Smooth muscle cell (in vitro differentiated cells): ENCODE data around the gene CDC20. TPM values are rescaled to one million over a fixed set of nuclear protein-coding genes. Genes with fewer than 3 reads are reported as not detected.

Experiments used
- DNase-seq: peaks from one replicate; lab custom pipeline; 2025; ENCODE audit not compliant: unreplicated experiment; lab: John Stamatoyannopoulos, UW
- H2AFZ ChIP-seq: fragments of 200-600 bp; sonication (generic); 2 replicates; pipeline ENCODE4 v1.6.0; 2016; ENCODE audit warnings: antibody characterized with exemption, low read depth, mild to moderate bottlenecking
- H3F3A ChIP-seq: fragments of 200-600 bp; sonication (generic); 2 replicates; pipeline ENCODE4 v1.6.0; 2017; ENCODE audit warnings: antibody characterized with exemption, low read depth
- H3K27ac ChIP-seq: fragments of 200-600 bp; sonication (generic); 2 replicates; pipeline ENCODE4 v1.5.1; 2016; ENCODE audit warnings: low read depth, mild to moderate bottlenecking
- H3K27me3 ChIP-seq: fragments of 200-600 bp; sonication (generic); 2 replicates; pipeline ENCODE4 v1.6.1; 2016; ENCODE audit warnings: low read depth, mild to moderate bottlenecking
- H3K36me3 ChIP-seq: fragments of 200-600 bp; sonication (generic); 2 replicates; pipeline ENCODE4 v1.5.1; 2016; ENCODE audit warnings: low read depth
- H3K4me1 ChIP-seq: fragments of 200-600 bp; sonication (generic); 2 replicates; pipeline ENCODE4 v1.5.1; 2016; ENCODE audit warnings: low read depth
- H3K4me2 ChIP-seq: fragments of 200-600 bp; sonication (generic); 2 replicates; pipeline ENCODE4 v1.6.0; 2016; ENCODE audit warnings: mild to moderate bottlenecking
- H3K4me3 ChIP-seq: fragments of 200-600 bp; sonication (generic); 2 replicates; pipeline ENCODE4 v1.5.1; 2016; ENCODE audit warnings: mild to moderate bottlenecking
- H3K79me2 ChIP-seq: fragments of 200-600 bp; sonication (generic); 2 replicates; pipeline ENCODE4 v1.6.0; 2016; ENCODE audit warnings: low read depth, mild to moderate bottlenecking
- H3K9ac ChIP-seq: fragments of 200-600 bp; sonication (generic); 2 replicates; pipeline ENCODE4 v1.6.0; 2016; ENCODE audit warnings: low read depth
- H3K9me3 ChIP-seq: fragments of 200-600 bp; sonication (generic); replicated peaks from 2 replicates; pipeline ENCODE4 v1.5.1; 2016; ENCODE audit warnings: low read depth
- H4K20me1 ChIP-seq: fragments of 200-600 bp; sonication (generic); 2 replicates; pipeline ENCODE4 v1.6.0; 2016; ENCODE audit warnings: low read depth
- CTCF ChIP-seq: fragments of 200-600 bp; sonication (generic); IDR thresholded peaks from 2 replicates; pipeline ENCODE4 v1.5.1; 2017; ENCODE audit warnings: borderline replicate concordance, mild to moderate bottlenecking, antibody characterized with exemption; ENCODE audit not compliant: insufficient read depth, poor library complexity, severe bottlenecking
- WGBS: methylation state at CpG from one replicate; pipeline ENCODE4 v1.1.7; 2016; ENCODE audit warnings: low lambda C conversion rate; 5-methylcytosine and 5-hydroxymethylcytosine counted together
- polyA plus RNA-seq: library from polyadenylated mRNA; unstranded; fragments of >200 nt; fragmentation: Nextera tagmentation; extraction: Ambion mirVana; gene quantifications from 2 replicates; pipeline ENCODE4 v1.2.1, GENCODE V29; 2016
- total RNA-seq: library from RNA; depleted of rRNA; stranded (reverse); fragments of >200 nt; gene quantifications from 2 replicates; pipeline ENCODE4 v1.2.3, GENCODE V29; 2014

Gene CDC20
- total and polyA plus RNA-seq, 2 experiments from 2014 or later: 17.4 to 18.7 TPM

GRCh38 chr1:43339584-43340232, 19.1 kb upstream of the CDC20 start:
- Histone ChIP-seq H3K27ac (no peak overlapping the region), H2AFZ (no peak overlapping the region), H3K36me3 (no peaks in the 10 kb centered on the region), H3K4me3 (no peak overlapping the region), H4K20me1 (no peaks in the 10 kb centered on the region), H3K9me3 (no peaks in the 10 kb centered on the region), H3K27me3 (no peaks in the 10 kb centered on the region), H3K9ac (no peak overlapping the region), H3K4me2 (no peak overlapping the region), H3F3A (no peaks in the 10 kb centered on the region), H3K4me1 (no peaks in the 10 kb centered on the region), H3K79me2 (no peaks in the 10 kb centered on the region)
- WGBS: 85% methylated on average over 6 of the region's 6 CpGs
- DNase-seq: no peak
- TF ChIP-seq CTCF: no peak

GRCh38 chr1:43340559-43340958, 18.2 kb upstream of the CDC20 start:
- Histone ChIP-seq H3K36me3 (no peaks in the 10 kb centered on the region), H3K4me1 (no peaks in the 10 kb centered on the region), H4K20me1 (no peaks in the 10 kb centered on the region), H3F3A (no peaks in the 10 kb centered on the region), H3K27ac (no peak overlapping the region), H3K79me2 (no peaks in the 10 kb centered on the region), H3K4me3 (no peak overlapping the region), H3K27me3 (no peaks in the 10 kb centered on the region), H2AFZ (no peak overlapping the region), H3K9me3 (no peaks in the 10 kb centered on the region), H3K9ac (no peak overlapping the region), H3K4me2 (no peak overlapping the region)
- TF ChIP-seq CTCF: no peak
- 65% methylated on average over 1 of the region's 1 CpG for WGBS
- no peak for DNase-seq

GRCh38 chr1:43344267-43344850, 14.4 kb upstream of the CDC20 start:
- no peaks in the 10 kb centered on the region for H3K27me3 ChIP-seq
- no peak overlapping the region for H3K4me3 ChIP-seq
- no peak overlapping the region for H3K4me2 ChIP-seq
- peaks cover 7% of the 10 kb centered on the region for H3K4me1 ChIP-seq
- no peak overlapping the region for H2AFZ ChIP-seq
- no peak for TF ChIP-seq CTCF
- 53% methylated on average over 4 of the region's 4 CpGs for WGBS
- peaks cover 5% of the 10 kb centered on the region for H3F3A ChIP-seq
- no peak overlapping the region for H3K9ac ChIP-seq
- H3K79me2 ChIP-seq: no peaks in the 10 kb centered on the region
- no peaks in the 10 kb centered on the region for H3K9me3 ChIP-seq
- H3K36me3 ChIP-seq: no peaks in the 10 kb centered on the region
- no peaks in the 10 kb centered on the region for H4K20me1 ChIP-seq
- no peak for DNase-seq
- H3K27ac ChIP-seq: peak overlapping the region; percentile 11

GRCh38 chr1:43345120-43345519, 13.7 kb upstream of the CDC20 start:
- no peak for DNase-seq
- peaks cover 5% of the 10 kb centered on the region for H3F3A ChIP-seq
- 35% methylated on average over 3 of the region's 3 CpGs for WGBS
- no peaks in the 10 kb centered on the region for H3K36me3 ChIP-seq
- TF ChIP-seq CTCF: no peak
- peak overlapping the region; percentile 11 for H3K27ac ChIP-seq
- no peaks in the 10 kb centered on the region for H3K27me3 ChIP-seq
- no peak overlapping the region for H3K4me2 ChIP-seq
- H3K4me3 ChIP-seq: no peak overlapping the region
- no peaks in the 10 kb centered on the region for H3K9me3 ChIP-seq
- no peak overlapping the region for H3K9ac ChIP-seq
- H2AFZ ChIP-seq: no peak overlapping the region
- no peaks in the 10 kb centered on the region for H3K79me2 ChIP-seq
- peaks cover 13% of the 10 kb centered on the region for H3K4me1 ChIP-seq
- H4K20me1 ChIP-seq: no peaks in the 10 kb centered on the region
